ENCODE measurements around the gene LDB3. TPM values are rescaled to one million over a fixed set of nuclear protein-coding genes. Genes with fewer than 3 reads are reported as not detected.

Gene LDB3
- total RNA-seq, 1 donor from 2014 or later = 0.22 TPM

DNA sequence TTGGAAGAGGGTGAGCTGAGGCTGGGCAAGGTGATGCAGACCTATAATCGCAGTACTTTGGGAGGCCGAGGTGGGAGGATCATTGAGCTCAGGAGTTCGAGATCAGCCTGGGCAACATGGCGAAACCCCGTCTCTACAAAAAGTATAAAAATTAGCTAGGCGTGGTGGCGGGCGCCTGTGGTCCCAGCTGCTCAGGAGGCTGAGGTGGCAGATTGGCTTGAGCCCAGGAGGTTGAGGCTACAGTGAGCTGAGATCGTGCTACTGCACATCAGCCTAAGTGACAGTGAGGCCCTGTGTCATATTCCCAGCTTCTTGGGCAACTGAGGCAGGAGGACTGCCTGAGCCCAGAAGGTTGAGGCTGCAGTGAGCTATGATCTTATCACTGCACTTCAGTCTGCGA lies 101.7 kb downstream of the LDB3 start:
- Mint-ChIP-seq H3K9me3 (no peaks in the 10 kb centered on the region), H3K4me1 (peaks cover 38% of the 10 kb centered on the region), H3K27me3 (ENCODE audit: low read depth) (no peaks in the 10 kb centered on the region), H3K36me3 (no peaks in the 10 kb centered on the region), H3K4me3 (no peak overlapping the region), H3K27ac (no peak overlapping the region)
- no peak for DNase-seq (ENCODE audit: low spot score in 2 of 2, unreplicated experiment in 2 of 2)
- TF ChIP-seq, protein P1, sequence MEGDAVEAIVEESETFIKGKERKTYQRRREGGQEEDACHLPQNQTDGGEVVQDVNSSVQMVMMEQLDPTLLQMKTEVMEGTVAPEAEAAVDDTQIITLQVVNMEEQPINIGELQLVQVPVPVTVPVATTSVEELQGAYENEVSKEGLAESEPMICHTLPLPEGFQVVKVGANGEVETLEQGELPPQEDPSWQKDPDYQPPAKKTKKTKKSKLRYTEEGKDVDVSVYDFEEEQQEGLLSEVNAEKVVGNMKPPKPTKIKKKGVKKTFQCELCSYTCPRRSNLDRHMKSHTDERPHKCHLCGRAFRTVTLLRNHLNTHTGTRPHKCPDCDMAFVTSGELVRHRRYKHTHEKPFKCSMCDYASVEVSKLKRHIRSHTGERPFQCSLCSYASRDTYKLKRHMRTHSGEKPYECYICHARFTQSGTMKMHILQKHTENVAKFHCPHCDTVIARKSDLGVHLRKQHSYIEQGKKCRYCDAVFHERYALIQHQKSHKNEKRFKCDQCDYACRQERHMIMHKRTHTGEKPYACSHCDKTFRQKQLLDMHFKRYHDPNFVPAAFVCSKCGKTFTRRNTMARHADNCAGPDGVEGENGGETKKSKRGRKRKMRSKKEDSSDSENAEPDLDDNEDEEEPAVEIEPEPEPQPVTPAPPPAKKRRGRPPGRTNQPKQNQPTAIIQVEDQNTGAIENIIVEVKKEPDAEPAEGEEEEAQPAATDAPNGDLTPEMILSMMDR (IDR thresholded peaks at IDR 0.05; ENCODE audit: unreplicated experiment) = no peak

DNA sequence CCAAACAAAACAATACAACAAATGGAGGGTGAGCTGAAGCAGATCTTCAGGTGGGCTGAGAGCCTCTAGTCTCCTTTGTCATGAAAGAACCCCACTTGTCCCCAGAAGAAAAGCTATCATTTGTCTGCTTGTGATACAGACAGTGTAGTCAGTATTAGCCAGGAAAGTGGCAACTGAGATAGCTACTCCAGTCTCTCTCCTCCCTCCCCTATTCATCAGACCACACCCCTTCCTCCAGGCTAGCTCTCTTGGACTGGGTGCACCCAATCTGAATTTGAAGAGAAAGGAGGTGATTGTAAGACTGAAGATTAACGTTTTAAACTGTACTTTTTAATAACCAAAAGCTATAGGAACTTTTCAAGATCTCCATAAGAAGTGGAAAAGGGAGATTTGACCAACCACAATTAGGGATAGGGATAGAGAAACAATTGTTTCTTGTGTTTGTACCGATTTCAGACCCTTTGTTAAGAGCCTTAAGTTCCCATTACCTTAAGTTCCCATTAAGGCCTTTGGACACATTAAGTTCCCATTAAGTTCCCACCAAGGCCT lies 102.2 kb downstream of the LDB3 start:
- DNase-seq (ENCODE audit: low spot score in 2 of 2, unreplicated experiment in 2 of 2) = no peak
- H3K27me3 Mint-ChIP-seq (ENCODE audit: low read depth) = no peaks in the 10 kb centered on the region
- H3K9me3 Mint-ChIP-seq = no peaks in the 10 kb centered on the region
- H3K36me3 Mint-ChIP-seq = no peaks in the 10 kb centered on the region
- H3K4me3 Mint-ChIP-seq = no peak overlapping the region
- no peak overlapping the region for H3K27ac Mint-ChIP-seq
- H3K4me1 Mint-ChIP-seq = peaks cover 40% of the 10 kb centered on the region
- TF ChIP-seq, protein P1 (IDR thresholded peaks at IDR 0.05; ENCODE audit: unreplicated experiment) = no peak

DNA sequence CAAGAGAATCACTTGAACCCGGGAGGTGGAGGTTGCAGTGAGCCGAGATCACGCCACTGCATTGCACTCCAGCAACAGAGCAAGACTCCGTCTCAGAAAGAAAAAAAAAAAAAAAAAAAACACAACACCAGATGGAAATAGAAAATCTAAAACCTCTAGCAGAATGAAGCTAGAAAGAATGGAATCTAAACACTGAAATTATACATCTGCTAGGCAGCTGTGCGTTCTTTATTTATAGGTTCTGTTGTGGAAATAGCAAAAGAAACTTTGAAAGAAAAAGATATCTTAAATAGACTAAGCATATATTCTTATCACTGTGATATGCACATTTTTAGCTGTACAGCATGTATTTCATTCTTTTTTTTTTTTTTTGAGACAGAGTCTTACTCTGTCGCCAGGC lies 105.2 kb downstream of the LDB3 start:
- H3K27me3 Mint-ChIP-seq (ENCODE audit: low read depth) = no peaks in the 10 kb centered on the region
- no peaks in the 10 kb centered on the region for H3K9me3 Mint-ChIP-seq
- no peak overlapping the region for H3K4me3 Mint-ChIP-seq
- peak overlapping the region; percentile 19 for H3K27ac Mint-ChIP-seq
- no peak for DNase-seq (ENCODE audit: low spot score in 2 of 2, unreplicated experiment in 2 of 2)
- TF ChIP-seq, protein P1 (IDR thresholded peaks at IDR 0.05; ENCODE audit: unreplicated experiment) = no peak
- peaks cover 2% of the 10 kb centered on the region for H3K36me3 Mint-ChIP-seq
- peaks cover 30% of the 10 kb centered on the region for H3K4me1 Mint-ChIP-seq

DNA sequence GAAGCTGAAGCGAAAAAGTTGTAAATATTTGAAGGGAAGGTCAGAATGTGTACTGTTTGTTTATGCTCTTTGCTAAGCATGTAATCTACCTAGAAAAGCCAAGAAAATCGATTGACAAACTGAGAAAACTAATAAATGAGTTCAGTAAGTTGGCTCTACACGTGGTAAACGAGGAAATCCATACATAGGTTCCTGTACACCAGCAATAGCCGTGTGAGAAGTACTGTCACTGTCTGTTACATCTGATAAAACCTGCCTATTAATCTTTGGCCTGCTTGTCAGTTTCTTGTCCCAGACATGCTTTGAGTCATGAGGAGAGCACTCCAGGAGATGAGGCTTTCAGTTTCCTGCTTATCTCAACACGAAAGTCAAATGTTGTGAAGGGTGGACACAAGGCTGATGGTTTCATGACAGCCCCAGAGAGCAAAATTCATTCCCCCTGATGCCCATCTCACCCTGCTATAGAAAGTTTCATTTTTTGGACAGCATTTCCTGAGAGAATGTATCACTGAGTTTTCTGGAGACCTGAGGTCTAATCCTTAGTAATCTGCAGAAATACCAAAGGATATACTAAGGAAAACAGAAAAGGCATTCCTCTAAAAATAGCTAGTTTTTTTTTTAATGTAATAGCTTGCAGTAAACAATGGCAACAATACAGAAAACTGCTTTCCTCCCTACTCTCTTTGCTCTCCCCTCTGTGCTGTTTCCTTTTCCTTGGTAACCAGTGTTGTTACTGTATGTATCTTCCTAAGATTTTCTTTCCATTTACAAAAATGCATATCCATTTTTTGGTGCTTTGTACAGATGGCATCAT lies 107.0 kb downstream of the LDB3 start:
- H3K27ac Mint-ChIP-seq = peak overlapping the region; percentile 75
- no peak for DNase-seq (ENCODE audit: low spot score in 2 of 2, unreplicated experiment in 2 of 2)
- H3K4me1 Mint-ChIP-seq = peaks cover 21% of the 10 kb centered on the region
- peaks cover 12% of the 10 kb centered on the region for H3K36me3 Mint-ChIP-seq
- H3K27me3 Mint-ChIP-seq (ENCODE audit: low read depth) = no peaks in the 10 kb centered on the region
- TF ChIP-seq, protein P1 (IDR thresholded peaks at IDR 0.05; ENCODE audit: unreplicated experiment) = no peak
- peaks cover 9% of the 10 kb centered on the region for H3K9me3 Mint-ChIP-seq
- H3K4me3 Mint-ChIP-seq = no peak overlapping the region

DNA sequence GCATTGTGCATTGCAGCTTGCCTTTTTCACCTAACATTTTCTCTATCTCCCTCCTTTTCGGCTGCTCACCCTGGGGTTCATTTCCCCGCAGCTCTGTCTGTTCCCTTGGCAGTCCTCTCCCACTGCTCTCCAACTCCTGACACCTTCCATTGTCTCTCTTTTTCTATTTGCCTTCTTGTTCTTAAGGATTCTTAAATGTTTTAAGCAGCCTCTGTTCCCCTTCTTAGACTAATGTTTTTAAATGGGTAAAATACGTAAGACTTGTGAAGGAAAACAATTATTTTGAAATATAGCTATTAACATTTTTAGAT lies 107.5 kb downstream of the LDB3 start:
- no peak for DNase-seq (ENCODE audit: low spot score in 2 of 2, unreplicated experiment in 2 of 2)
- Mint-ChIP-seq H3K4me3 (no peak overlapping the region), H3K27ac (peak overlapping the region; percentile 75), H3K36me3 (peaks cover 12% of the 10 kb centered on the region), H3K4me1 (peaks cover 20% of the 10 kb centered on the region), H3K9me3 (peaks cover 9% of the 10 kb centered on the region), H3K27me3 (ENCODE audit: low read depth) (no peaks in the 10 kb centered on the region)
- TF ChIP-seq, protein P1 (IDR thresholded peaks at IDR 0.05; ENCODE audit: unreplicated experiment) = no peak

All from mesothelial cell of epicardium (in vitro differentiated cells).